HuH-7.5 (cell line): ENCODE results near the gene GDPD2.

Experiments used
- DNase-seq: peaks from one replicate; pipeline ENCODE4 v3.0.0; 2011; ENCODE audit warnings: low spot score

GDPD2 gene

DNA sequence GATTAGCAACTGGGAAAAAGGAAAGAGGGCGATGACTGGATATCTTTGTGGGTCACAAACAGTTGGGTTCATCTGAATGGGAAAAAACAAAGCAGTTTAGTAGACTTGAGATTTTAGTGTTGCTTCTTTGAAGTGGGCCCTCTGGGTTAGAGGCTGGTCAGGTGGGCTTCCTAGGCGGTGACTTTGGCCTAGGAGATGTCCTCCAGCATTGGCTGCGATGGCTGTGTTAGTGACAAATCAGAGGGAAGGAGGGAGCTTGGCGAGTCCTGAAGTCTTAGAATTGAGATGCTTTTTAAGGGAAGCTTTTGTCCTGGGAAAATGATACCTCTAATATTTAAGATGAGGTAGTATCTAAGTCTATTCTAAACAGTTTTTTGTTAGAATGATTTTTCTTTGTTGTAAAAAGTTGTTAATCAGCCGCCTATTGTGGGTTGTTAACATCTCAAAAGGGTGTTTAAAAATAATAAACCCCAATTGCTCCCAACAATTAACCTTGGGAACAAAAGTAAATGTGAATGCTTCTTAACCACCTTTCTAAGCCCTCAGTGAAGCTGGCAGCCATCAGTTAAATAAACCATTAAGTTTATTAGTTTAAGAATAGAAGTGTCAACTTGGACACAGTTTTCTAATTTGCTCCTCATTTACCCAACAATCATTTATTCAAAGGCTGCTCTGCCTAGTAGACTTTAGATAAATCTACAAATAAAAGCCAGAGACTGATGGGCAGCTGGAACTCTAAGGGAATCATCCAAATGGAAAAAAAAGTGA lies 53.2 kb downstream of the GDPD2 start:
- DNase-seq: no peak

DNA sequence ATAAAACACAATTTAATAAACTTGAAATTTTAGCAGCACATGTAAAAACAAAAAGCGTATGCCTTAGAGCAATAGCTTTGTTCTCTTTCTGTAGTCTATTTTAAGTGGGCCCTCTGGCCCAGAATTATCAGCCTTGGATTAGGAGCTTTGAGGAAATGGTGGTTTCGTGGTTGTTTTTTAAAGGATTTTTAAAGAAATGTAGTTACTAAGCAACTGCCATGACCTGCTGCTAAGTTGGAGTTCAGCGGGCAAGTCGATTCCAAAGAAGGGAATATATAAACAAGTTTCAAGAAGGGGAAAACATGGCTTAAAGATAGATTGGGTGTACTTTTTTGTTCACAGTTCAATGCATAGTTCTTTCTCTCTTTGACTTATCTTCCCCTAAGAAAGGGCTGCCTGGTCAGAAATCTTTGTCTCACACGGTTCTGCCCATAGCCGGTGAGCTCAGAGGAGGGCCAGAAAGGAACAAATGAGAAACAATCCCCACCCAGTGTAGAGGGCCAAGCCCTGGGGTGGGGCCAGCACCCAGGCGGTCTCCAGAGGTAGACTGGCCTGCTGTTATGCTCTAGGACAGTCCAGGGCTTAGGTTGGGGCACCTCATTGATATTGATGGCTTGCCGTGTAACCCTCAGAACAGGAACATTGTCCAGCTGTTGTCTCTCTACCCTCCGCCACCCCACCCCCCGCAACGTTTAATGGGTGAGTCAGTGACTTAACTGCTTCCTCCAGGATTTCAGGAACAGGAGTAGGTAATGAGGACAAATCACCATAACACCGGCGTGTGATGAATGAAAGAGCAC lies 54.0 kb downstream of the GDPD2 start:
- no peak for DNase-seq

DNA sequence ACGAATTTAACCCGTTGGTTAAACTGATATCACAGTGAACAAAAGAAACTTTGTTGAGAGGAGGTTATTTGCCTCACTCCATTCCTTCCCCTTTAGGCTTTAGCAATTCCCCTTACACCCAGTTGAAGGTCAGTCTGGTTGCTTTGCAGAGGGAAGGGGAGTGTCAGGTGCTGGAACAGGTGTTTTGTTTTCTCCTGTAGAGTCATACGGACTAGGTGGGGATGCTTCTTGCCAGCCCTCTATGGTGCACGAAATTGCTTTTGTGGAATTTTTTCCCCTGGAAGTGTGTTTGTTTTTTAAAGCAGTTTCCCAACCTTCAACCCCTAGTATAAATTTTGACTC lies 54.6 kb downstream of the GDPD2 start:
- no peak for DNase-seq

DNA sequence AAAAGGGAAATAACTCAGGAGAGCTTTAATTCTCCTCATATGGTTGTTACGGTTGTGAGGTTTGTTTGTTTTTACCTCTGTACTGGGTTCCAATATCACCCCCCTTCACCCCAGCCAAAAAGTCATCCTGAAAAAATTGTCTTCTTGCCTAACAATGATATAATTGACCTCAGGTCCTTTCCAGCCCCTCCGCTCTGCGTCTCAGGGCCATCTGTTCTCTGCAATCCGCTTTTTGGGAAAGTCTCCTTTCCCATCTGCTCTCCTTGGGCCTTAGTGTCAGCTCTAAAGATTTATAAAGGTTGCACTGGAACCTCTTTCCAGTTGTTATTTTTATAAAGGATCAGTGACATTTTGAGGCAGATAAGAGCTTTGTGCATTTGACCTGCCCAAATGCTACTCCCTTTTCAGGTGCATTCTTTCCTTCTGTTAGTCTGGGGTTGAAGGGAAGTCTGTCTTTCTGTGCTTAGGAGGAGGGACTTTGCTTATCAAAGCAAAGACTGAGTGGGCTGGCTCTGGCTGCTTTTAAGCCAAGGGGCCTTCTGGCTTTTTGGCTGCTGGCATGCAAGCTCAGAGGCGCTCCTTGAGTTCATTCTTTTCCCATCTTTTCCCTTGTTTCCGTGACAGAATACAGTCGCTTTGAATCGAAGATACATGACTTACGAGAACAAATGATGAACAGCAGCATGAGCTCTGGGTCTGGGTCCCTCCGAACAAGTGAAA lies 55.6 kb downstream of the GDPD2 start:
- no peak for DNase-seq

DNA sequence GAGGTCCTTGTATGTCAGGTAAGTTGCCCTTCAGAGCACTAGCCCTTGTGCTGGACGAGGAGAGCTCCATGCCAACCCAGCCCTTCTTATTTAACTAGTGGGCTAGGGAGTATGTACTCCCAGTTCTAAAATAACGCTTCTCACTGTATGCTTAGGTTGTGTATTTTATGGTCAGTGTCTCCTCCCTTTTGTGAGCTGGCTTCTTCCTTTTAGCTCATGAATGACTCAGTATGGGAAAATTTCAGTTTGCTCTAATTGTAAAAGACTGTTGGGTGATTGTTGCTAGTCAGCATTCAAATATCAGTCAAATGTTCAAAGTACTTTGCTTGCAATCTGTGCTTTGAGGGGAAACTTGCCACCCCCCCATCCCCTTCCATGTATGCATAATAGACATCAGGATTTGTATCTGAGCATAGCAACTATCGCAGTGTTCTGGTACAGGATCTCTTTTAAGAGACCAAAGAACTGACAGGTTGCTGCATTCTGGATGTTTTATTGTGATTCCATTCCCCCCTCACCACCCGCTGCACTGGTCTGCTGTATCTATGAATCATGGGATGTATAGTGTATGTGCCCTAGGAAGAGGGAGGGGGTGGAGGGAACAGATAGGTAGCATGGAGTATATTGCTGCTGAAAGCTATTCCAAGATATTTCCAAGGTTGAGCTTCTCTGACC lies 56.3 kb downstream of the GDPD2 start:
- no peak for DNase-seq

DNA sequence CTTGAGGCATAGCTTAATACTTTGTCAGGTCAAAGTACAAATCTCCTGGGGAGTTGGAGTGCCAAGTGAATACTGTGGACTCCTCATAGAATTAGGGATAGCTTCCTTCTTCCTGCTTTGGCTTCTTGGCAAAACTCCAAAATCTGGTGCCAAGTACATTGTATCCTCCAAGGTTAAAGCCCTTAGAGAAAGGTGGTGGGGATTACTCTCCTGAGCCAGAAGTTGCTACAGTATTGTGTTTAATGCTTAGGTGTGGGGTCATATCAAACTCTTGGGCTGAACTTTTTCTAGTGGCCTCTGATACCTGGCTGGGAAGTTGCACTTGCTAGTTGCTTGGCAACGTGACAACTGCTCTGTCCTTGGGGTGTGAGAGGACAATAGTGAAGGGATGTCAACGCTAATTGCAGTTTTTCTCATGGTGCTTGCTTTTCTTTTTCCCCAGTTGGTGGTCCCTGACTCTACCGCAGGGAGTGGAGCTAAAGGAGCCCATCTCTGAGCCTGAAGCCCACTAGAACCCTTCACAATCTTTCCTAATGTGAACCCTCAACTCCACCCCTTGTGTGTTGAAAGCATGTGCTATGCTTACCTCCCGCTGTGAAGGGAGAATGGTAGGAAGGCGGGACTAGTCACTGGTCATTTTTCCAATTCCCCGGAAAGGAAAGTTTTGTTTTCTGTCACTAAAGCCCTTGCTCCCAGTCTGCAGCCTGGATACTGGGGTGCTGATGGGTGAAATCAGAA lies 57.0 kb downstream of the GDPD2 start:
- DNase-seq: no peak

DNA sequence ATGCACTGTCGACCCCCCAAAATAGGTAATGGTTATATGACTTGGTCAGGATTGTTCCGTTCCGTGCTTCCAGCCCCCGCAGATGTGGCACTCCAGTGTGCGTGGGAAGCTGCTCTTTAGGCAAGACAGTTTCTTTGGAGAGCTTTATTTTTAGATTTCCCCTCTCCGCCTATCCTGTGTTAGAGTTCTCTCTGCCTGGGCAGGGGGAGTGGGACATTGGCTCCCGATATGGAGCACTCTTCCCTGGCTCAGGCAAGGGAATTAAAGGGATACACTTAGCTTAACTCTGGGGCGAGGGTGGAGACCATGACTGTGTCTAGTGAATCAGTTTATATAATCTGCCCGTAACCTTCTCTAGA lies 57.5 kb downstream of the GDPD2 start:
- no peak for DNase-seq

DNA sequence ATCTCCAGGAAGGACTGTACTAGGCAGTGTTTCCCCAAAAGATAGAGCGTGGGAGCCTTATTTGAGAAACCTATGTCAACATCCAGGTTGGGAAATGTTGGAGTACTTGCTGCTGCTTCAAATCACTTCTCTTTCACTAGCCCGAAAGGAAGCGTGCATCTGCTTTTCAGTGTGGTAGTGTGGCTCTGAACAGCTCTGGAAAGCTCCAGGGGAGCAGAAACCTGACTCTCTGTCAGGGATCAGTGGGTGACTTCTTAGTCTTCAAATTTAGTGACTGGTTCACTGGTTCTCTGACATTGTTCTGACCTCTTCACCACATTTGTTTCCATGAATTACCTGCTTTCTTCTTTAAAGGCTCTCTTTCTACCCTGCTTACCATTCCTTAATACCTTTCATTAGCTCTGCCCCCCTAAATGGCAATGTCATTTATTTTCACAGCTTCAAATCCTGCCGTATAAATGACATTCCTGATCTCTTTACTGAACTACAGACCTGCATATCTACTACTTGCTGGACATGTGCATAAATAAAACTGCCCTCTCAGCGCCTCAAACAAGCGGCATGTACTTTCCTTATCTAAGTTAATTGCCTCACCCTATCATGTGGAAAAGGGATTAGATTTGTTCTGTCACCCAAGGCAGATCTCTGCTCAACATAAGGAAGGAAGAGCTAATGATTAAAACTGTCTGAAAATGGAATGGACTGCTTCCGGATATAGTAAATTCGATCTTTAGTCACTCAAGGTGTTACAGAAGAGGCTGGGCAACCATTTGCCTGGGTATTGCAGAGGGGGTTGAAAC lies 58.6 kb downstream of the GDPD2 start:
- DNase-seq: no peak

DNA sequence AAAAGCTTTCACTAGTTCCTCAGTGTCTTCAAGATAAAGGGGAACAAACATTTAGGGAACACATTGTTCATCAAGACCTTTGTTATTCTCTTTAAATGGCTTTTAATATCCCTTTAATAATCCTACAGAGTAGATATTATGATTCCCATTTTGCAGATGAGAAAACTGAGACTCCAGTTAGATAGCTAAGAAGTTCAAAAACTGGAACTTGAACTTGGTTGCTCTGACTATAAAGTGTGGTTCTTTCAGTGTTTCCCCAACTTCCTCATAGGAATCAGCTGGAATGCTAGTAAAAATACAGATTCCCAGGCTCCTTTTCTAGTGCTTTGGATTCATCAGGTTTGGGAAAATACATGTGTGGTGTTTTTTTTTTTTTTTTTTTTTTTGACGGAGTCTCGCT lies 59.2 kb downstream of the GDPD2 start:
- DNase-seq: no peak
